GM10248 (cell line): ENCODE measurements around the gene BMP7.

ENCODE experiments used
- CTCF ChIA-PET: fragments of 300-600 bp; sonication (Branson Sonifier 250); formaldehyde crosslinking; extraction: SDS; loops from one replicate; lab custom pipeline; 2021; ENCODE audit warnings: antibody characterized with exemption; lab: Yijun Ruan, JAX
- POLR2A ChIA-PET: fragments of 350-650 bp; sonication (Branson Sonifier 250); formaldehyde crosslinking; extraction: SDS; loops from one replicate; lab custom pipeline; 2020; ENCODE audit warnings: antibody characterized with exemption; lab: Yijun Ruan, JAX
- DNase-seq: peaks from one replicate; pipeline ENCODE4 v3.0.0; 2012; ENCODE audit errors: extremely low spot score
- TF ChIP-seq, protein P1 (sequence below): IDR thresholded peaks from 2 replicates; pipeline ENCODE4 v1.5.1; 2012; ENCODE audit warnings: mild to moderate bottlenecking, low read depth; ENCODE audit errors: extremely low read depth, missing control alignments, control extremely low read depth

BMP7 gene

GRCh38 chr20:57200882-57201695 is 65.4 kb downstream of the BMP7 start:
- DNase-seq, result no peak
- POLR2A ChIA-PET, result no interaction called here
- CTCF ChIA-PET, result interaction anchor here (0.9 to 1.7 kb wide), 5 partner anchors 12 to 28 kb away, joined by 3 to 4 read pairs (median 3); no protein-coding TSS in a partner anchor
- TF ChIP-seq, protein P1, sequence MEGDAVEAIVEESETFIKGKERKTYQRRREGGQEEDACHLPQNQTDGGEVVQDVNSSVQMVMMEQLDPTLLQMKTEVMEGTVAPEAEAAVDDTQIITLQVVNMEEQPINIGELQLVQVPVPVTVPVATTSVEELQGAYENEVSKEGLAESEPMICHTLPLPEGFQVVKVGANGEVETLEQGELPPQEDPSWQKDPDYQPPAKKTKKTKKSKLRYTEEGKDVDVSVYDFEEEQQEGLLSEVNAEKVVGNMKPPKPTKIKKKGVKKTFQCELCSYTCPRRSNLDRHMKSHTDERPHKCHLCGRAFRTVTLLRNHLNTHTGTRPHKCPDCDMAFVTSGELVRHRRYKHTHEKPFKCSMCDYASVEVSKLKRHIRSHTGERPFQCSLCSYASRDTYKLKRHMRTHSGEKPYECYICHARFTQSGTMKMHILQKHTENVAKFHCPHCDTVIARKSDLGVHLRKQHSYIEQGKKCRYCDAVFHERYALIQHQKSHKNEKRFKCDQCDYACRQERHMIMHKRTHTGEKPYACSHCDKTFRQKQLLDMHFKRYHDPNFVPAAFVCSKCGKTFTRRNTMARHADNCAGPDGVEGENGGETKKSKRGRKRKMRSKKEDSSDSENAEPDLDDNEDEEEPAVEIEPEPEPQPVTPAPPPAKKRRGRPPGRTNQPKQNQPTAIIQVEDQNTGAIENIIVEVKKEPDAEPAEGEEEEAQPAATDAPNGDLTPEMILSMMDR, result no peak

DNA sequence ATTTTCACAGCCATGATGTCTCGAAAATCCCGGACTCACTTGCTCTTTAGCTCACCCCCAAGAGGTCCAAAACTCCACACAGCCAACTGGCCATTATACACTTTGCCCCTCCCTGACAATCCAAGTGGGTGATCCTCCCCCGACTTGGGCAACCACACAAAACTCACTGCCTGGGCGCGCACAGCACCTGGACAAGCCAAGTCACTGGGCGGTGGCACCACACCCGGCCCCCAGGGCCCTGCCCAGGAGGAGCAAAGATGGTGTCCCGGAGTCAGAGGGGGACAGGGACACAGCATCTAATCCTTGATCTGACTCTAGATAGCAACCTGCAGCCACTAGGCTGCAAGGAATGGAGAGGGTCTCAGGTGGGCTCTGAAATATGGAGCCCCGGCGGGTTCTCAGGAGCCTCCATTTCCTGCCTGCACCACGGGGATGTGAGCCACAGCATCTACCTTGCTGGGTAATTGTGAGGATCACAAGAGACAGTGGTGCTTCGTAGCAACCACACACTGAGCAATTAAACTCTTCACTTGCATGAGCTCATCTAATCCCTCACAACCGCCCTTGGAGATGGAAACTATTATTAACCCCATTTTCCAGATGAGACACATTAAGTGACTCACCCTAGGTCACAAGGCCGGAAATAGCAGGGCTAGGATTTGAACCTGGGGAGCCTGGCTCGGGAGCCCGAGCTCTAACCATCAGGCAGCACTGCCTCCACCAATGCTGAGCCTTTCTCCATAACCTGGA is 66.6 kb downstream of the BMP7 start:
- ChIA-PET POLR2A (no interaction called here), CTCF (interaction anchor here (1.3 to 1.7 kb wide), 2 partner anchors 19 to 23 kb away, joined by 3 to 4 read pairs; no protein-coding TSS in a partner anchor)
- DNase-seq, result no peak
- TF ChIP-seq, protein P1, result no peak

DNA sequence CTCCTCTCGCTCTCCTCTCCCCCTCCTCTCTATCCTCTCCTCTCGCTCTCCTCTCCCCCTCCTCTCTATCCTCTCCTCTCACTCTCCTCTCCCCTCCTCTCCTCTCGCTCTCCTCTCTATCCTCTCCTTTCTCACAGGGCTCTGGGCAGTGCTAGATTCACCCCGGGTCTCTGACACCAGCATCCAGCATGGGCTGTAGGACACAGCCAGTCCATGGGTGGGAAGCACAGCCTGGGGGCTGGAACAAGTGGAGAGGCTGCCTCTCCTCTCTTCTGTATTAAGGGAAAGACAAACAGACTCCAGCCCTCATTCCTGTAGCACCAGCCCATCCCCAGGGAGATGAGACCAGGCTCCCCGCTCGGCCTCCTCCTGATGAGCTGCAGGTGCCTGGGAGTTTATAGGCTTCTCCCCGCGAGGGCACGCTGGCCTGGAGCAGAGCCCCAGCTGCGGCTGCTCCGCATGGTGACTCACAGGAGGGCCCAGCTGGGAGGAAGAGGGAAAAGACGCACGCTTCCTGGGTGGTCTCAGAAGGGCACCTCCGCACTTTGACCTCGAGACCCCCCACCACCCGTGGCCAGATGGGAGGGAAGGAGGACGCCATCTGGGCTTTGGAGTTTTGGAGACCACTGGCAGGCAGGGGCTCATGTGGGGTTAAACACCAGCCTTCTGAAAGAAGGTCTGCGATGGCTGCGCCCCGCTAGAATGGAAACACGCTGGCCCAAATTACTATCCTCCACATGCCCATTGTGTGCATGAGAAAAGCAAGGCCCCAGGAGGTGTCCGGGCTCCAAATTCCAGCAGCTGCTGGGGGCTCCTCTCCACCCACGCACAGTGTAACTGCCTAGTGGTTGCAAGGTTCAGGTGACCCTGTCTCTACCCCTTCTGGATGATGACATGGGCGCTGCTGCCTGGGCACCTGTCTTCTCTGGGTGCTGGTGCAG is 68.0 kb downstream of the BMP7 start:
- TF ChIP-seq, protein P1, result no peak
- POLR2A ChIA-PET, result no interaction called here
- CTCF ChIA-PET, result no interaction called here
- DNase-seq, result no peak

- DNase-seq, result no peak
- ChIA-PET CTCF (no interaction called here), POLR2A (no interaction called here)
- TF ChIP-seq, protein P1, result no peak
Measured at GRCh38 chr20:57197352-57198131, 68.9 kb downstream of the BMP7 start.

DNA sequence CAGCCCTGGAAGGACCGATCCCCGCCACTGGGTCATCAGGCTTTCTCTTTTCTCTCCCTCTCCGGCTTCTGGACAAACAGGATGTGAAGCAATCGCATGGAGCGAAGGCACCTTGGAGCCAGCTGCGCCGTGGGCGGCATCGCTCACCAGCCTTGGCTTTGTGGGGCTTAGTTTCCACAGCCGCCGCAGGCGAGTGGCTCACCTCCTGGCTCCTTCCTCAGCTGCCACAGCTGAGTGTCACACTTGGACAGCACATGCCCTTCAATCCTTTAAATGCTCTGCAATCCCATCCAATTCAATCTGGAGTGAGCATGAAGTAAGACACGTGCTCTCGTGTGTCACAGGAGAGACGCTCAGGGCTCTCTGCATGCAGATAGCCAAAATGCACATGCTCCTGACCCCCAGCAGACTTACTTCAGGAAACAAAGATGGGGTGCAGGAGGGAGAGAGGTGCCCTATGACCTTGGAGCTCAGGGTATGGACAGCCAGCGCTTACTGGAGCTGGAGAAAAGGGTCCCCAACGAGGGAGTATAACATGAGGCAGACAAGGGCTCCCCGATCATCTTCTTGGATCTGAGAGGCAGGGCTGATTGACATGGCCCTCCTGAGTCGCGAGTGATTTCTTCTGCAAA is 70.9 kb downstream of the BMP7 start:
- DNase-seq, result no peak
- TF ChIP-seq, protein P1, result no peak
- ChIA-PET CTCF (no interaction called here), POLR2A (no interaction called here)
